Stimulated activated CD4-positive, alpha-beta T cell treated with anti-CD3 and anti-CD28 coated beads, Interleukin-1b, Interleukin-23, amount 100 ng/mL, for 24 hours (primary cell): Measurements from ENCODE around the gene FNDC11.
"Not testable (repeated sequence)": the region's sequence is repeated elsewhere in the genome, so short reads cannot be mapped to it uniquely, and the experiment has no call there.

Experiments
- DNase-seq, 4 experiments: peaks; one replicate each; pipeline ENCODE4 v3.0.0-alpha.2; 2020; ENCODE audit warnings: low read depth in 4 of 4, low spot score in 1 of 4

The FNDC11 gene

GRCh38 chr20:63566395-63567135 is 12.6 kb downstream of the FNDC11 start:
- no peak for DNase-seq

DNA sequence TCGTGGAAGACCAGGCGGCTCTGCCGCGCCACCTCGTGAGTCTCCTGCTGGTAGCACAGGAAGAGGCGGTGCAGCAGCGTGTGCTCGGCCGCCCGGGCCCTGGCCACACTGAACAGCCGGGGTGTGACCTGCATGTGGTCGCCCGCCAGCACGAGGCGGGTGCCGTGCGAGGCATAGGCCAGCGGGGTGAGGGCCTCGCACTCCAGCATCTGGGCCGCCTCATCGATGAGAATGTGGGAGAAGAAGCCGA is 13.1 kb downstream of the FNDC11 start:
- DNase-seq, result no peak

GRCh38 chr20:63567386-63568169 is 13.6 kb downstream of the FNDC11 start:
- peak in 1 of 4 experiments; percentile 41 for DNase-seq

DNA sequence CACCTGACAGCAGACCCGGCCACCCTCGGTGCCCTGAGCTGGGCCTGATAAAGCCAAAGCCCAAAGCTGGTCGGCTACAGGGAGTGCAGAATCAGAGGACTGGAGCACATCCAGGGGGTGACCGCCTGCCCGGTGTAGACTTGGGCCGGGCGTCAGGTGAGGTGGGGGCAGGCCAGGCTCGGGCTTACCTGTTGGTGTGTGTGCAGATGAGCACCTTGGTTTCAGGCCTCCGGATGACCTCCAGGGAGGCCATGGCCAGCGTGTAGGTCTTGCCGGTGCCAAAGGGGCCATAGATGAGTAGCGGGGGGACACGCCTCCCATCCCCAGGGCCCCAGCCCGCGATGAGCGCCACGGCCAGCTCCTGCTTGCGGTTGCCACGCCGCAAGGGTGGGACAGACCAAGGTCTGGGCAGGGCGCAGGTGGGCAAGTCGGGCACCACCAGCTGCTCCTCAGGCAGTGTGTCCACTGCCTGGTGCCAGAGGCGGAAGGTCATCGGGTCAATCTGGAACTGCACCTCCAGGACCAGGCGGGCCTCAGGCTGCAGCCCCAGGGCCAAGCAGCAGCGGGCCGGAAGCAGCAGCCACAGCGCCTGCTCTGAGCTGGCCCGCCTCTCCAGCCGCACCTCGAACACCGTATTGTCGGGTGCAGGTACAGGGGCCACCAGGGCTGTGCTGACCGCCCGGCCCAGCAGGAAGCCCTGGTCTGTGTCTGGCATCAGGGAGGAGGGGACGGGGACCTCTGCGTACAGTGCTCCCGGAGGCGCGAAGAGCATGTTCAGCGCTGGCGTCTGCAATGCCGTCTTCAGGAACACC is 14.4 kb downstream of the FNDC11 start:
- DNase-seq, result no peak

- DNase-seq, result no peak
Measured at GRCh38 chr20:63568986-63569949, 15.3 kb downstream of the FNDC11 start.

GRCh38 chr20:63570281-63571086 is 16.5 kb downstream of the FNDC11 start:
- no peak for DNase-seq

GRCh38 chr20:63571087-63571478 is 17.1 kb downstream of the FNDC11 start:
- not testable (repeated sequence) for DNase-seq

GRCh38 chr20:63572071-63572787 is 18.3 kb downstream of the FNDC11 start:
- DNase-seq, result no peak

- no peak for DNase-seq
Measured at GRCh38 chr20:63572788-63573646, 19.1 kb downstream of the FNDC11 start.

DNA sequence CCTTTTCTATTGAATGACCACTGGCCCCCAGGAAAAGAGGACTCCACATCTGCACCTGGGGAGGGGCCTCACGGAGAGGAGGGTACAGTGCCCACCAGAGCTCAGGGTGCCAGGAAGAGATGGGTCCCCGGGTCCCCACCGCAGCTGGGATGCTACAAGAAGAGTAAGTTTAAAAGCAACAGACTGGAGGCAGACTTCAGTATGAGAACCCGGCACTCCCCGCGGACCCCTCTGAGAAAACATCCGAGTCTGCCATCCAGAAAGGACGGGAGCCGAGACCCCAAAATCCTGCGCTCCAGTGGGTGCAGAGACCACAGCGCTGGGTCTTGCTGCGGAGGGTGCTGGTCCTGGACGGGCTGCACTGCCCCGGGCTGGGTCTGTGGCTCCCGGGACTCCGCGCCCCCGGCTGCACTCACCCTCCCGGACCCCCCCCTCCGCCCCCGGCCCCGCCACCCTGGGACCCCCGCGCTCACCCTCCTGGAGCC is 19.7 kb downstream of the FNDC11 start:
- DNase-seq, result no peak

- peak in 2 of 4 experiments; percentile 25 to 27 for DNase-seq
Measured at GRCh38 chr20:63574156-63574828, 20.3 kb downstream of the FNDC11 start, which contains the start of gene HELZ2. Gene HELZ2, minus strand, starts transcription at chr20:63574239. Its CDS starts 1,854 bp downstream, at chr20:63572385.

DNA sequence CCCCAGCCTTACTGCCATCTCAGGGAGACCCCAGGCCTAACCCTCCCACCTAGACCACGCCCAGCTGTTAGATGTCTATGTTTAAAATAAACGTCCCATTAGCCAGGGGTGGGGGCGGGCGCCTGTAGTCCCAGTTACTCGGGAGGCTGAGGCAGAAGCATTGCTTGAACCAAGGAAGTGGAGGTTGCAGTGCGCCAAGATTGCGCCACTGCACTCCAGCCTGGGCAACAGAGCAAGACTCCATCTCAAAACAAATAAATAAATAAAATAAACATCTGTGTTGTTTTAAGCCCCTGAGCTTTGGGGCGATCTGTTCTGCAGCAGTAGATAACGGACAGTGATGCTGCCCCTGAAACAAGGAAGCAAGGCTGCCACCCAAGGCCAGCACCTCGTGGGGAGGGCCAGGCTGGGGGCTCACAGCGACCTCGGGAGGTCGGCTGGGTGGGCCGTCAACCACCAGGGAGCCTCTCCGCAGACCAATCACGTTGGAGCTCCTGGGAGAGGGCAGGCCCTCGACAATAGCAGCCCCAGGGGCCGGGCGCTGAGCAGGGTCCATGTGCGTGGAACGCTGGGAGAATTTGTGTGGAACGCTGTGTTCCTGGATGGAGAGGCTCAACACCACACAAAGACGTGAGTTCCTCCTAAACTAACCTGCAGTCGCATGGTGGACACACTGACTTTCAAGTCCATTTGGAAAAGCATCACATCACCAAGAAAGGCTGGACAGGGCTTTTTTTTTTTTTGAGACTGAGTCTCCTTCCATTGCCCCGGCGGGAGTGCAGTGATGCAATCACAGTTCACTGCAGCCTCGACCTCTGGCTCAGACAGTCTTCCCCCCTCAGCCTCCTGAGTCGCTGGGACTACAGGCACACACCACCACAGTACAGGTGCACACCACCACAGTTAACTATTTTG is 21.1 kb downstream of the FNDC11 start:
- no peak for DNase-seq

DNA sequence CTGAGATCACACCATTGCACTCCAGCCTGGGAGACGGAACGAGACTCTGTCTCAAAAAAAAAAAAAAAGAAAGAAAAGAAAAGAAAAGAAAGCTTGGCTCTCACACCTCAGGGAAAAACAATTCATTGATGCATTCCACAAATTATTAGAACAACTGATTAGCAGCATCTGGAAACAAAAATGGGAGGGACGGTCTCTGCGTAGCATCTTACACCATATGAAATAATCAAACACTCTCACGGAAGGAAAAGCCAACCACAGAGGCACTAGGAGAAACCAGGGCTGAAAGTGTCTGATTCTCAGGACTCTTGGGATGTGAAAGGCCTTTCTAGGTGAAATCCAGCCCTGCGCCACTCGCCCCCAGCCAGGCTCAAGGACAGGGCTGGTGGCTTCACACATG is 22.4 kb downstream of the FNDC11 start:
- DNase-seq, result no peak

GRCh38 chr20:63577317-63577894 is 23.4 kb downstream of the FNDC11 start:
- no peak for DNase-seq

DNA sequence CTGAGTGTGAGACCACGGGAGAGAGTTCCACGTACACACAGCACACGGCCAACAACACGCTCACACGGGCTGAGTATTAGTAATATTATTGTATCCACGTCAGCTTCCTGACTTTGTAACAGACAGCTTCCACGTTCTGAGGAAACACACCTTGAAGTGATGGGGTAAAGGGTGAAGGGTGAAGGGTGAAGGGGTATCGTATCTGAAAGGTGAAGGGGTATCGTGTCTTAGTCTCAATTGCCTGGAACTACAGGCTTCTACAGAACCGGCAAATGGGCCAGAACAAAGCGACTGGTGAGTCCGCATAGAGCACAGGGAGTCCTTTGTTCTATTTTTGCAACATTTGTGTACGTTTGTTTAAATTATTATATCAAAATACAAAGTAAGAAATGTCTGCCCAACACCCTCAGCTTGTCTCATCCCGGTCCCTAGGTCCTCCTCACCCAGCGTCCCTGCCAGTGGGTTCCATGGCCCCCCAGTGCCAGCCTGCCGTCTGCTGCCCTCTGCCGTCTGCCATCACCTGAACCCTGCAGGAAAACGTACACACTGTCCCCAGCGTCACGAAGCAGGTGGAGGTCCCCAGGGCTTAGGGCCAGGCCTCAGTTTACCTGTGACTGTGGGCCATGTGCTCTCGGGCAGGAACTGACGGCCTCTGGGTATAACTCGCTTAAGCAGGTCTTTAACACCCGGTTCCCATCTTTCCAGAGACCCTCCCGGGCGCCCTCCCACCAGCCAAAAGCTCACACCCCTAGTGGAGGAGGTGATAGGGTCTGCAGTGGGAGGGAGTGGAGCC is 24.5 kb downstream of the FNDC11 start:
- DNase-seq, result no peak
